GM11168 (cell line): Measurements from ENCODE around the gene STRBP.
"Not testable (repeated sequence)": the region's sequence is repeated elsewhere in the genome, so short reads cannot be mapped to it uniquely, and the experiment has no call there.

Experiments used
- in situ Hi-C: fragments of 300-500 bp; cut with MboI; formaldehyde crosslinking; loops from one replicate; pipeline ENCODE4 v1.12.0; 2022; ENCODE audit warnings: low sequenced_read_pairs; ENCODE audit not compliant: unreplicated experiment

The STRBP gene

GRCh38 chr9:123211081-123211480 is 57.3 kb downstream of the STRBP start:
- in situ Hi-C loops: no loop called here

GRCh38 chr9:123208626-123209174 is 59.7 kb downstream of the STRBP start:
- in situ Hi-C loops: no loop called here

- in situ Hi-C loops: no loop called here
These were observed 62.3 kb downstream of the STRBP start for GRCh38 chr9:123206065-123206464.

GRCh38 chr9:123201083-123201482 is 67.3 kb downstream of the STRBP start:
- in situ Hi-C loops: no loop called here

- in situ Hi-C loops: not testable (repeated sequence)
These were observed 67.9 kb downstream of the STRBP start for GRCh38 chr9:123200469-123200868.

GRCh38 chr9:123196124-123196523 is 72.3 kb downstream of the STRBP start:
- in situ Hi-C loops: no loop called here

GRCh38 chr9:123194023-123194422 is 74.4 kb downstream of the STRBP start:
- in situ Hi-C loops: no loop called here

GRCh38 chr9:123191680-123192079 is 76.7 kb downstream of the STRBP start:
- in situ Hi-C loops: no loop called here

- in situ Hi-C loops: no loop called here
These were observed 77.1 kb downstream of the STRBP start for GRCh38 chr9:123191260-123191659.

GRCh38 chr9:123187131-123187530 is 81.3 kb downstream of the STRBP start:
- in situ Hi-C loops: no loop called here

- in situ Hi-C loops: not testable (repeated sequence)
These were observed 82.4 kb downstream of the STRBP start for GRCh38 chr9:123186029-123186428.

- in situ Hi-C loops: no loop called here
These were observed 91.4 kb downstream of the STRBP start for GRCh38 chr9:123176949-123177348.

GRCh38 chr9:123175854-123176629 is 92.3 kb downstream of the STRBP start:
- in situ Hi-C loops: no loop called here

- in situ Hi-C loops: no loop called here
These were observed 93.4 kb downstream of the STRBP start for GRCh38 chr9:123174887-123175518.

GRCh38 chr9:123174079-123174478 is 94.3 kb downstream of the STRBP start:
- in situ Hi-C loops: no loop called here

GRCh38 chr9:123169926-123170325 is 98.5 kb downstream of the STRBP start:
- in situ Hi-C loops: no loop called here

- in situ Hi-C loops: no loop called here
These were observed 99.8 kb downstream of the STRBP start for GRCh38 chr9:123168586-123168985.

- in situ Hi-C loops: no loop called here
These were observed 100.9 kb downstream of the STRBP start for GRCh38 chr9:123167474-123167873.

- in situ Hi-C loops: no loop called here
These were observed 102.6 kb downstream of the STRBP start for GRCh38 chr9:123165813-123166212.

GRCh38 chr9:123164285-123164684 is 104.1 kb downstream of the STRBP start:
- in situ Hi-C loops: no loop called here

- in situ Hi-C loops: no loop called here
These were observed 105.5 kb downstream of the STRBP start for GRCh38 chr9:123162791-123163345.
